Hematopoietic multipotent progenitor cell treated with erythropoietin and hydrocortisone succinate and interleukin-3 and kit ligand, for 8 days (in vitro differentiated cells): Measurements from ENCODE around the gene KLHDC4.
"Not testable (repeated sequence)": the region's sequence is repeated elsewhere in the genome, so short reads cannot be mapped to it uniquely, and the experiment has no call there.

Experiments
- DNase-seq: peaks from one replicate; pipeline ENCODE4 v3.0.0-alpha.2; 2015

KLHDC4 gene

GRCh38 chr16:87741700-87742415 lies 23.9 kb downstream of the KLHDC4 start:
- no peak for DNase-seq

GRCh38 chr16:87740909-87741424 lies 24.8 kb downstream of the KLHDC4 start:
- no peak for DNase-seq

DNA sequence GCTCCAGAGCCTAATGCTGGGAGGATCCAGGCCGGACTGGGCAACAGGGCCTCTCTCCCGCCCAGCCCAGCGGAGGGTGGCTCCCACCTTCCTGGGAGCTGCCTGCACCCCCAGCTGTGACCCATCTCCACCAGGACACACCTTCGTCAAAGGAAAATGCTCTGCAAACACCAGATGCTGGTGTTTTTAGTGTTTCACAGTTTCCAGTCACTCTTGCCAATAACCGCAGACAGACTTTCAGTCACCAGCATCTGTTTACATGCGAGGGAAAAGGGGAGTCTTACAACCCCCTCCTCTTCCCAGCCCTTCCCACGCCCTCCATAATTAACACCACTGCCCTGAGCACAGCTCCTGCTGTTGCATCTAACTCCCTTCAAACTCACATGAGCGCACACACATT lies 25.3 kb downstream of the KLHDC4 start:
- DNase-seq, result no peak

DNA sequence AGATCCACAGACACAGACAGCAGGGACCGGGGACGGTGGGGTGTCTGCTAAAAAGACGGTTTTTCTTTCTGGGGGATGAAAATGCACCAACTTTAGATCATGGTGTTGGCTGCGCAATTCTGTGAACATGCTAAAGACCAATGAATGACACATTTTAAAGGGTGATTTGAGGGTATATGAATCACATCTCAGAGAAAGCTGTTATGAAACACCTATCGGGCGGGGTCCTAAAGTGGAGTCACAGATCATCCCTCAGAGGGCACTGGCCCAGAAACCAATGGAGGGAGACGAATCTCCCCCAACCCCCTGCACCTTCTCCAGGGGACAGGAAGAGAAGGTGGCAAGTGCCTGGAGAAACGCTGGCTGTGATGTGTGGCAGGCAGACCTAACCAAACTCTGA lies 26.0 kb downstream of the KLHDC4 start:
- no peak for DNase-seq

GRCh38 chr16:87736008-87736382 lies 29.8 kb downstream of the KLHDC4 start:
- DNase-seq, result no peak

DNA sequence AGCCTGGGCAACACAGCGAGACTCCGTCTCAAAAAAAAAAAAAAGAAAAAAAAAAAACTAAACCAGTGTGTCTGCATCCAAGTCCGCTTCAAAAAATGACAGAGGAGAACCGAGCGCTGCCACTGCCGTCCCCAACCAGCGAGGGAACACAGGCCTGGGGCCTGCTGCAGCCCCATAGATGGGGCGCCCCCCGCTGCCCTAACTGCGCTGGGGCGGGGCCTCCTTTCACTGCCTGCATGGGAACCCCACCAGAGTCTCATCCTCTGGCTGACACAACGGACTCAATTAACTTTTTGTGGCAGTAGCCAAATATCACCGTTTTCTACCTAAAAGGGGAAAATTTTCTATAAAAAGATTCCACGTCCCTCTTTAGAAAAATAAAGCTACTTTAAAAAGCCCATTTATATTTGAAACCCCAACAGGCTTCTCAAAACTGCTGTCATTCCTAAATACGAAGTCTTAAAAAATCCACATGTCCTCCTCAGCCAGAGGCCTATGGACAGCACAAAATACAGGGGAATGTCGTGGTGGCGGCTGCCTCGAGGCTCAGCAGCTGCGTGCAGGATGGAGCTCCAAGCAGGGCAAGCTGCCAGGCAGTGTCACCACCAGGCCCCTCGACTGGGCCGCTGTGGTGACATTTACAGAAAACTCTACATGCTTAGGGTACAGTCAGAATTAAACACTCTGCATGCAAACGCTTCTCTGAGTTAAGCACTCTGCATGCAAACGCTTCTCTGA lies 30.3 kb downstream of the KLHDC4 start:
- DNase-seq, result no peak

DNA sequence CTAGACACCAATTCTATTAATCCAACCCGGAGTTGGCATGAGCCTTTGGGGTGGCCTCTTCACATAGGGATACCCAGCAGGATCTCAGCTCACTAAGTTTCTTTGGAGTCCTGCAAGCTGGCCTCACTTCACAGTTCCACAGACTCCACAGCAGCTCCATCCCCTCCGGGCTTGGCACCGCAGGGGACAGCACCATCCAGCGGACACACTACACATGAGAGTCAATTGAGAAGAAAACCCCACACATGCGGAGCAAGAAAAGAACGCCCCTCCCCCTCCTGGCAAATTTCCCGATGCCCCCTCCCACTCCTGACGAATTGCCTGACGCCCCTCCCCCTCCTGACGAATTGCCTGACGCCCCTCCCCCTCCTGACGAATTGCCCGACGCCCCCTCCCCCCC lies 31.1 kb downstream of the KLHDC4 start:
- no peak for DNase-seq

GRCh38 chr16:87733190-87733589 lies 32.6 kb downstream of the KLHDC4 start:
- DNase-seq, result no peak

DNA sequence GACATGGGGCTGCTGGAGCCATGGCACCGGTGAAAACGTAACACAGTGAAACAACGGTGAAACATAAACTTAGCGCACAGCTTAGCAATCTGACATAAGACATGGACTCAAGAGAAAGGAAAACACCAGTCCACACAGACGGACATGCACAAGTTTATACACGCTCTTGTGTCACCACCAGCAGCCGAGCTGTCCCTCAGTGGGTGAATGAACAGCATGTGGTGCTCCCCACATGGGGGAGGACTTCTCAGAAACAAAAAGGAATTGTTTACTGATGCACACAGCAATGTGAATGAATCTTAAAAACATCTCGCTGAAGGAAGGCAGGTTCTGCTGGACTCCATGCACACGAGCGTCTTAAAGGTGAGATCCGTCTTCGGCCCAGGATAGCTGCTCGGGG lies 34.2 kb downstream of the KLHDC4 start:
- no peak for DNase-seq

DNA sequence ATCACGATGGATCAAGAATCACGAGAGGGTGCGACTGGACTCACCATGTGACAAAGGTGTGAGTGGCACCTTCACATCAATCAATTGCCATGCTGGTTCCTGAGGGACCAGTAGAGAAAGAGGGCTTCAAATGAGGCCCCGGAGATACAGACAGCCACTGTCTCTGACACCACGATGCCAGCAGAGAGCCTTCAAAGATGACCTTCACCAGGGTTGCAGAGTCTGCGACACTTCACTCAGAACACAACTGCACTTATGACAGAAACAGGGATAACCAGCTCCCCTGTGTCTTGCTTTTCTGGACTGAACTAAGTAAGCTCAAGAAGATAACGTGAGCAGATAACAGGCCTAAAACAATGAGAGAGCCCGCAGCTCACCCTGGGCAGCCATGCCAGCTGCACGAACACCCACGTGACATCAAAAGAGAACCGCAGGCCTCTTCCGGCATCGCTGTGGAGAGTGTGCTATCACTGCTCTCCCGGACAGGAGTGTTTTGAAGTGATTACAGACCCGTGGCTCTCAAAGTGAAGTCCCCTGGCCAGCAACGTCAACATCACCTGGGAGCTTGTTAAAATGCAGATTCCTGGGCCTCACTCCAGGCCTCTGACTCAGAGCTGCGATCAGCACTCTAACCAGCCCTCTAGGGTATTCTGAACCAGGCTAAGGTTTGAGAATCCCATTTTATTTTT lies 36.4 kb downstream of the KLHDC4 start:
- peak; percentile 11 for DNase-seq

GRCh38 chr16:87728026-87728425 lies 37.8 kb downstream of the KLHDC4 start:
- no peak for DNase-seq

DNA sequence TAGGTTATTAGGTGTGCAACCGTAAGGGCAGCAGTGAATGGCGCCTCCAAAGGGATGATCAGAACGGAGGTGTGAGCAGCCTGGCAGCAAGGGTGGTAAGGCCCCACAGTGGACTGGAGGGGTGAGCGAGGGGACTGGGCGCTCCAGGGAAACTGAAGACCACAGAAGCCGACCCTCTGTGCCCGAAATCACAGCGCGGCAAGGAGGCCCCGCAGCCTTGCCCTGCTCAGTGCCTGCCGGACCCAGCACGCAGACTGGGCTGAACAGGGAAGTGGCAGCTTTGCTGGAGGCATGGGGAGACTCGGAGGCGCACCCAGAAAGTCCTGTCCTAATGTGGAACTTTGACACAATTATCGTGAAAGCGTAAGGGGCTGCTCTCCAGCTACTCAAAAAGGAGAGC lies 38.4 kb downstream of the KLHDC4 start:
- no peak for DNase-seq

DNA sequence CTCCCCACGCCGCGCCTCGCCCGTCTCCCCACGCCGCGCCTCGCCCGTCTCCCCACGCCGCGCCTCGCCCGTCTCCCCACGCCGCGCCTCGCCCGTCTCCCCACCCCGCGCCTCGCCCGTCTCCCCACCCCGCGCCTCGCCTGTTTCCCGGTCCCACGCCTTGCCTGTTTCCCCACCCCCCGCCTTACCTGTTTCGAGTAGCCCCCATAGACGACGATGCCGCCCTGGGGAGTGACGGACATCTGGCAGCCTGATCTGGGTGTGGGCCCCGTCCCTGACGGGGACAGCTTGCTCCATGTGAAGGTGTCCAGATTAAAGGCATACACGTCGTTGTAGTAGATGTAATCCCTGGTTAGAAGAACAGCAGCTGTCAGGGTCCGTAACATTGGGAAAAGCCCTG lies 39.2 kb downstream of the KLHDC4 start:
- not testable (repeated sequence) for DNase-seq

DNA sequence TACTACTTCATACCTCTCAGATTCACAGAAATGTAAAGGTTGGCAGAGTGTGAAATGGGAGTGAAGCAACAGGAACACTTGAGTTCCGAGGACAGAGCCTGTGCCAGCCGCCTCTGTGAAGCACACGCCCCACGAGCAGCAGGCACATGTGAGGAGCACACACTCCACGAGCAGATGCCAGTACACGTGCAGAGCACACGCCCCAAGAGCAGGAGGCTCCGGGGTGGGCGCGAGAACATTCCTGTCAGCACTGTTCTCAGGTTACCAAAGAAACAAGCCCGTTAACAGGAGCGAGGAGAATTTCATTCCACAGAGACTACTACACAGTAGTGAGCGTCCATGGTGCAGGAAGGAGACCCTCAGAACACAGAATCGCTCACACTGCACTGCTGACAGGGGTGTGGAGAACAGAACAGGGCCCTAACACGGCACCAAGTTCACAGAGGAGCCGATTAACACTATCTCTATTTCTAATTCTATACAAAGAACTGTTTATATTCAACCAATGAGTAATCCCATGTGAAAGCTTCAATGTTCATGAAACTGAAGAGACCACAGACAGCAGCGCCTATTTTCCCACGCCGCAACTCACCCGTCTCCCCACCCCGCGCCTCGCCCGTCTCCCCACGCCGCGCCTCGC lies 40.1 kb downstream of the KLHDC4 start:
- DNase-seq, result no peak

GRCh38 chr16:87724490-87725291 lies 41.1 kb downstream of the KLHDC4 start:
- no peak for DNase-seq

GRCh38 chr16:87723226-87723623 lies 42.6 kb downstream of the KLHDC4 start:
- peak; percentile 73 for DNase-seq

- no peak for DNase-seq
Measured at GRCh38 chr16:87722590-87723225, 43.1 kb downstream of the KLHDC4 start.

DNA sequence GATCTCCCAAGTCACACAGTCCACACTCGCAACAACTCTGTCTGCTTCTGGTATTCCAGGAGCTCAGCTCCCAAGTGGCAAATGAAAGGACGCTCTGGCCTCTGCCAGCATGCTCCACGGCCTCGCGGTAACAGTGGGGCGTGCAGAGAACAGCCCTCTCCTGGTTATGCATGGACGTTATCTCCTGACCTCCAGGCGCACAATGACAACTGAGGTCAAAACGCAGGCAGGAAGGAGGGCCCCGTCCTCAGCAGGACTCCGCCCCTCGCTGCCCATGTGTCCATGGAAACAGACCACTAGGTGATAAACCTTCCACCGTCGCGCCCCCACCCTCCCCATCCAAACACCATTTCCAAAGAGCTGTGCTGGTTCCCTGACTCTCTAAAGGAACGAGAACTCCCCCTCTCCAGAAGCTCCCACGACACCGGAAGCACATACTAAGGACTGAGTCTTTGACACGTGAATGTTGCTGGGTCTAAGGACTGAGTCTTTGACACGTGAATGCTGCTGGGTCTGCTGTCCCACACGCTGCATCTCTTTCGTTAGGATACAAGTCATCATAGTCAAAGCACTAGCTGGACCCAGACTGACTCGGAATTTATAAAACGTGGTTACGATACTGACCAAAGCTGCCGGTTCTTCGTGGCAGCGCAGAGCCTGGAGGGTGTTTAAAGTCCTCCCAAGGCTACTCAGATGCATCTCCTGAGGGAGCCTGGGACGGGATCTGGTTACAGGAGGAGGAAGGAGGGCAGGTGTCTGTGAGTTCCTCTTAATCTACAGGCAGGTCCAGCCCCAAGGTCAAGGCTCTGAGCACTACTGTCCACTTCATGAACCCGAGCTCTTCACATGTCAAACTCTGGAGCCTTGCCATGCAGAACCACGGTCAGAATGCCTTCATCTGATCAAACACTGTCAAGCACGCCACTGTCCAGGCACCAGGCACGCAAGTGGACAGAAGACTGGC lies 43.9 kb downstream of the KLHDC4 start:
- peak; percentile 78 for DNase-seq

DNA sequence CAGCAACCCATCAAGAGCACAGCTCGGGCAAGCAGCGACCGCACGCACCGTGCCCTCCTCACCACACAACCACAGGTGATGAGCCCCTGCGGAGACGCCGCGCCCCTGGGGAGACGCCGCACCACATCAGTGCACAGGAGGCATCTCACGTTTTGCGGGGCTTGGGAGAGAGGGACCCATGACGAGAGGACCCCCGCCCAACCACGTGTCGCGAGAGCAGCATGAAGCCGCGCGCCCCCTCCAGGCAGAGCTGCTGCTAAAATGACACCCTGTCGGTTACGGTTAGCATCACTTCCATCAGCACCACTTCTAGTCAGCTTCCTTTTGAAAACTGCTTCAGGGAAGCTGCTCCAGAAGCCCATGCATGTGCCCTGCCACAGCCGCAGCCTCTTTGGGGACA lies 45.3 kb downstream of the KLHDC4 start:
- no peak for DNase-seq

GRCh38 chr16:87718831-87719230 lies 47.0 kb downstream of the KLHDC4 start:
- DNase-seq, result not testable (repeated sequence)

DNA sequence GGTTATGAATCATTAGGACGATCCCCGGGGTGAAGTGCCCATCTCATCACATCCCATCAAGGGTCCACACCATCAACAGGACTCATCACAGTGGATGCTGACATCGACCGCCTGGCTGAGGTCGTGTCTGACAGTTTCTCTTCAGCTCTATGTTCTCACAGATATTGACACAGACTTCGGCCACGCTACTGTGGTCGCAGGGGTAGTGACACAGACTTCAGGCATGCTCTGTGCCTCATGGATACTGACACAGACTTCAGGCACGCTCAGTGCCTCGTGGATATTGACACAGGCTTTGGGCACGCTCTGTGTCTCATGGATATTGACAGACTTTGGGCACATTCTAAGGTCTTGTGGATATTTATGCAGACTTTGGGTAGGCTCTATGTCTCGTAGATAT lies 50.1 kb downstream of the KLHDC4 start:
- DNase-seq, result no peak
